Esophagus squamous epithelium (tissue), 5 donors: ENCODE measurements around the gene SLC2A4. TPM values are rescaled to one million over a fixed set of nuclear protein-coding genes. Genes with fewer than 3 reads are reported as not detected.
A peak's percentile ranks its signal among the peaks of the same experiment; 100 is the strongest.

Experiments used
- DNase-seq: peaks from one replicate; lab custom pipeline; 2025; lab: John Stamatoyannopoulos, UW
- H3K27ac ChIP-seq, 4 donors: fragments of 200-600 bp; sonication (generic); one replicate each; pipeline ENCODE4 v1.5.1; 2016 to 2019; ENCODE audit warnings: mild to moderate bottlenecking in 1 of 4
- H3K27me3 ChIP-seq, 4 donors: fragments of 200-600 bp; sonication (generic); 1 replicate in 3 of 4; 2 replicates in 1 of 4; pipeline versions ENCODE4 v1.5.1 to v1.6.0; 2017 to 2021; ENCODE audit warnings: antibody characterized with exemption in 1 of 4
- H3K36me3 ChIP-seq, 3 donors: fragments of 200-600 bp; sonication (generic); one replicate each; pipeline ENCODE4 v1.5.1; 2016 to 2019
- H3K4me1 ChIP-seq, 3 donors: fragments of 200-600 bp; sonication (generic); one replicate each; pipeline ENCODE4 v1.5.1; 2017 to 2019
- H3K4me3 ChIP-seq, 4 donors: fragments of 200-600 bp; sonication (generic); 1 replicate in 3 of 4; 2 replicates in 1 of 4; pipeline ENCODE4 v1.5.1; 2016 to 2019; ENCODE audit warnings: mild to moderate bottlenecking in 2 of 4, moderate library complexity in 1 of 4
- H3K9me3 ChIP-seq, 3 donors: fragments of 200-600 bp; sonication (generic); one replicate each; pipeline ENCODE4 v1.5.1; 2016 to 2019
- CTCF ChIP-seq, 6 experiments: fragments of 450-650 bp in 4 of 6; fragments of 200-600 bp in 2 of 6; sonication (generic) in 2 of 6; IDR thresholded peaks; one replicate each; pipeline ENCODE4 v1.5.1; 2016 to 2019; ENCODE audit warnings: antibody characterized with exemption in 6 of 6, mild to moderate bottlenecking in 4 of 6, moderate library complexity in 4 of 6
- POLR2A ChIP-seq, 4 donors: fragments of 450-650 bp; IDR thresholded peaks; one replicate each; pipeline ENCODE4 v1.6.1; 2017; ENCODE audit warnings: antibody characterized with exemption in 4 of 4, mild to moderate bottlenecking in 4 of 4, moderate library complexity in 3 of 4
- WGBS, 2 donors: methylation state at CpG; one replicate each; pipeline ENCODE4 v1.1.5; 2018; 5-methylcytosine and 5-hydroxymethylcytosine counted together
- intact Hi-C: fragments of 100-400 bp; cut with DNase I; formaldehyde crosslinking; loops from one replicate; pipeline ENCODE4 v1.15.0; 2022
- total RNA-seq, 4 donors: library from RNA; depleted of rRNA; stranded (reverse); fragments of >200 nt; gene quantifications; one replicate each; pipeline ENCODE4 v1.1.0, GENCODE V29; 2016
- donor health status: DM: yes; HTN: yes; CAD: no.

Gene SLC2A4
- total RNA-seq, 4 donors from 2014 or later: 0.83 to 21.7 (median 2.5) TPM

- Histone ChIP-seq H3K27me3 (peaks cover 0 to 39% (median 0%) of the 10 kb centered on the region in 4 donors), H3K9me3 (no peaks in the 10 kb centered on the region), H3K36me3 (peaks cover 0 to 32% (median 0%) of the 10 kb centered on the region in 3 donors), H3K4me3 (peak overlapping the region in 3 of 4 donors; percentile 55 to 73 (median 62)), H3K27ac (peak overlapping the region in 3 of 4 donors; percentile 88 to 92 (median 92)), H3K4me1 (peaks cover 23 to 55% (median 27%) of the 10 kb centered on the region in 3 donors)
- WGBS, 2 donors: 67% methylated on average over 5 of the region's 18 CpGs; no CpG with 5 or more reads in 1 of the 2 donors
- intact Hi-C loops: no loop called here
- DNase-seq: no peak
- TF ChIP-seq POLR2A (IDR thresholded peaks at IDR 0.05): no peak
- TF ChIP-seq CTCF (IDR thresholded peaks at IDR 0.05): no peak
Observed at GRCh38 chr17:7283471-7284216, 2.1 kb downstream of the SLC2A4 start.

GRCh38 chr17:7284911-7285310 lies 3.4 kb downstream of the SLC2A4 start:
- Histone ChIP-seq H3K9me3 (no peaks in the 10 kb centered on the region), H3K27me3 (peaks cover 0 to 46% (median 0%) of the 10 kb centered on the region in 4 donors), H3K27ac (peak overlapping the region in 1 of 4 donors; percentile 5), H3K4me1 (peaks cover 23 to 51% (median 24%) of the 10 kb centered on the region in 3 donors), H3K36me3 (peaks cover 0 to 32% (median 0%) of the 10 kb centered on the region in 3 donors), H3K4me3 (no peak overlapping the region)
- DNase-seq: no peak
- 100% methylated on average over 1 to 2 of the region's 16 CpGs for WGBS, 2 donors
- intact Hi-C loops: no loop called here
- TF ChIP-seq POLR2A (IDR thresholded peaks at IDR 0.05): no peak
- TF ChIP-seq CTCF (IDR thresholded peaks at IDR 0.05): no peak

GRCh38 chr17:7285679-7286078 lies 4.2 kb downstream of the SLC2A4 start:
- no CpG with 5 or more reads among the region's 12 CpGs for WGBS, 2 donors
- Histone ChIP-seq H3K27ac (no peak overlapping the region), H3K9me3 (no peaks in the 10 kb centered on the region), H3K36me3 (peaks cover 0 to 32% (median 0%) of the 10 kb centered on the region in 3 donors), H3K4me3 (no peak overlapping the region), H3K27me3 (peaks cover 0 to 54% (median 0%) of the 10 kb centered on the region in 4 donors), H3K4me1 (peaks cover 18 to 43% (median 21%) of the 10 kb centered on the region in 3 donors)
- intact Hi-C loops: no loop called here
- no peak for TF ChIP-seq CTCF (IDR thresholded peaks at IDR 0.05)
- no peak for TF ChIP-seq POLR2A (IDR thresholded peaks at IDR 0.05)
- no peak for DNase-seq

GRCh38 chr17:7289256-7290032 lies 7.9 kb downstream of the SLC2A4 start:
- H3K27me3 ChIP-seq: peaks cover 0 to 65% (median 0%) of the 10 kb centered on the region in 4 donors
- H3K27ac ChIP-seq: no peak overlapping the region
- 85 to 93% methylated on average over 5 to 11 of the region's 18 CpGs for WGBS, 2 donors
- intact Hi-C loops: no loop called here
- TF ChIP-seq POLR2A (IDR thresholded peaks at IDR 0.05) (no peak), CTCF (IDR thresholded peaks at IDR 0.05) (no peak)
- no peak overlapping the region for H3K4me3 ChIP-seq
- H3K9me3 ChIP-seq: no peaks in the 10 kb centered on the region
- peaks cover 19 to 38% (median 20%) of the 10 kb centered on the region in 3 donors for H3K4me1 ChIP-seq
- H3K36me3 ChIP-seq: peaks cover 0 to 23% (median 0%) of the 10 kb centered on the region in 3 donors
- no peak for DNase-seq
